Activated naive CD4-positive, alpha-beta T cell treated with anti-CD3 and anti-CD28 coated beads, Interleukin-2, amount 50 U/mL, for 72 hours (primary cell): ENCODE results near the gene MRPL55. TPM values are rescaled to one million over a fixed set of nuclear protein-coding genes. Genes with fewer than 3 reads are reported as not detected.
A peak's percentile ranks its signal among the peaks of the same experiment; 100 is the strongest.

Experiments used
- ATAC-seq, 2 donors: fragments of 150-1000 bp; cut with Tn5 transposase; 2 replicates each; pipeline ENCODE4 v1.10.0; 2021; ENCODE audit warnings: mild to moderate bottlenecking in 2 of 2, moderate library complexity in 2 of 2
- DNase-seq, 2 donors: peaks; one replicate each; pipeline ENCODE4 v3.0.0; 2021 to 2022; ENCODE audit warnings: low spot score in 2 of 2
- H3K27ac Mint-ChIP-seq, 2 donors: one replicate each; pipeline ENCODE4 v1.8.0; 2022; ENCODE audit warnings: mild to moderate bottlenecking in 2 of 2, mixed read lengths in 2 of 2
- H3K36me3 Mint-ChIP-seq, 2 donors: one replicate each; pipeline ENCODE4 v1.8.0; 2022; ENCODE audit warnings: mixed read lengths in 2 of 2
- H3K9me3 Mint-ChIP-seq, 2 donors: one replicate each; pipeline ENCODE4 v1.8.0; 2022; ENCODE audit warnings: mixed read lengths in 2 of 2
- total RNA-seq, 2 donors: library from RNA; stranded (reverse); gene quantifications; one replicate each; pipeline ENCODE4 v1.2.3, GENCODE V29; 2022

MRPL55 gene
- total RNA-seq, 2 donors from 2014 or later = 50.6 to 52.5 TPM

DNA sequence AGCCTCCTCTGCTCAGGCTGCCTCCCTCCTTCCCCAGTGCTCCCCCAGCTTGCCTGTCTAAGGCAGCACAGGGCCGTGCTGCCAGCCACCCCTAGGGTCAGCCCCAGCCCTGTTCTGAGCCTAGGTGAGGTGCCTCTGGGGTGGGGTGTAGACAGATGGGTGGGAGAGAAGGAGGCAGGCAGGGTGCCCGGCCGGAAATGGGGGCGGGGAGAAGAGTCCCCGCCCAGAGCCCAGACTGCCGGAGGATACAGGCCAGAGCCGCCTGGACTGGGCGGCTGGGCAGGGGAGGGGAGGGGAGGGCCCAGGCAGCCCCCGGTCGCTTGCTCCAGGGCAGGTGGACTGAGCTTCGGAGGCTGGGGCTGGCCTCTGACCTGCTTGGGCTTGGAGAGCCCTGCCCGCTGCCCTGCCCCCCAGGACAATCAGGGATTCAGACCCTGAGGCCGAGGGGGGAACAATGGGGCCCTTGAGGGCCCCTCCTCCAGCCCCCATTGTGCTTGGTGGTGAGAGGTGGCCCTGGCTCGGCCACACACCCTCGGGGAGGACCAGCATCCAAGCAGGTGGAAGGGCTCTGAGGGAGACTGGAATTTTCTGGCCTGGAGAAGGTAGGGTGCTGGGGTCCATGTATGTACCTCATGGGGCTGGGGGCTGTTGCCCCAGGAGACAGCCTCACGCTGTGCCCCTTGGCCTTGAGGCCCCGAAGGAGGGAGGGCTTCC lies 40.5 kb upstream of the MRPL55 start, which contains the start of gene GJC2:
Gene GJC2, plus strand, starts transcription at position 525 of the 714 bp plus-strand sequence. CDS start 7,829 bp downstream, outside the sequence.
- no peaks in the 10 kb centered on the region for H3K36me3 Mint-ChIP-seq
- H3K9me3 Mint-ChIP-seq = no peaks in the 10 kb centered on the region
- H3K27ac Mint-ChIP-seq = no peak within 1 kb of the TSS
- ATAC-seq (no peak), DNase-seq (peak in 1 of 2 donors; percentile 50)

GRCh38 chr1:228148935-228149405 lies 39.9 kb upstream of the MRPL55 start:
- ATAC-seq = no peak
- H3K36me3 Mint-ChIP-seq = no peaks in the 10 kb centered on the region
- no peaks in the 10 kb centered on the region for H3K9me3 Mint-ChIP-seq
- H3K27ac Mint-ChIP-seq = no peak overlapping the region
- peak in 1 of 2 donors; percentile 53 for DNase-seq

- no peak for ATAC-seq
- Mint-ChIP-seq H3K9me3 (no peaks in the 10 kb centered on the region), H3K36me3 (no peaks in the 10 kb centered on the region), H3K27ac (no peak overlapping the region)
- peak in 1 of 2 donors; percentile 54 for DNase-seq
These were observed 39.2 kb upstream of the MRPL55 start for GRCh38 chr1:228148196-228148861.

- Mint-ChIP-seq H3K36me3 (no peaks in the 10 kb centered on the region), H3K27ac (no peak overlapping the region), H3K9me3 (no peaks in the 10 kb centered on the region)
- ATAC-seq (no peak), DNase-seq (no peak)
These were observed 38.7 kb upstream of the MRPL55 start for GRCh38 chr1:228147768-228148167.

DNA sequence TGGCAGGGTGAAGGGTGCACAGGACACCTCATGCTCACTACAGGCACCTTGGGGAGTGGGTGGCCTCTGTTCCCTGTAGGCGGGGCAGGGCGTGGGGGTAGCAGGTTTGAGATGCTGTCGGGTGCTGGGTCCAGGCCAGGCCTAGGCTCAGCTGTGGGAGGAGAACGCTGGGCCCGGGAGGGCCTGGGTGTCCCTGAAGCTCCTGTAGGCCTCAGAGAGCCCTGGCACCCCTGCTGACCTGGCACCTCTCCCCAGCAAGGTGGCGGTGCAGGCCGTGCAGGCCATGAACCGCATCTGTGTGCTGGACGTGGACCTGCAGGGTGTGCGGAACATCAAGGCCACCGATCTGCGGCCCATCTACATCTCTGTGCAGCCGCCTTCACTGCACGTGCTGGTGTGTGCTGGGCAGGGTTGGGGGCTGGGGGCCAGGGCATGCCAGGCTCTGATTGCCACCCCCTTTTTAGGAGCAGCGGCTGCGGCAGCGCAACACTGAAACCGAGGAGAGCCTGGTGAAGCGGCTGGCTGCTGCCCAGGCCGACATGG lies 38.1 kb upstream of the MRPL55 start:
- Mint-ChIP-seq H3K36me3 (no peaks in the 10 kb centered on the region), H3K27ac (no peak overlapping the region), H3K9me3 (no peaks in the 10 kb centered on the region)
- no peak for DNase-seq
- no peak for ATAC-seq

GRCh38 chr1:228146417-228147150 lies 37.5 kb upstream of the MRPL55 start:
- ATAC-seq = no peak
- Mint-ChIP-seq H3K9me3 (no peaks in the 10 kb centered on the region), H3K27ac (no peak overlapping the region), H3K36me3 (peaks cover 0 to under 1% of the 10 kb centered on the region in 2 donors)
- DNase-seq = no peak

DNA sequence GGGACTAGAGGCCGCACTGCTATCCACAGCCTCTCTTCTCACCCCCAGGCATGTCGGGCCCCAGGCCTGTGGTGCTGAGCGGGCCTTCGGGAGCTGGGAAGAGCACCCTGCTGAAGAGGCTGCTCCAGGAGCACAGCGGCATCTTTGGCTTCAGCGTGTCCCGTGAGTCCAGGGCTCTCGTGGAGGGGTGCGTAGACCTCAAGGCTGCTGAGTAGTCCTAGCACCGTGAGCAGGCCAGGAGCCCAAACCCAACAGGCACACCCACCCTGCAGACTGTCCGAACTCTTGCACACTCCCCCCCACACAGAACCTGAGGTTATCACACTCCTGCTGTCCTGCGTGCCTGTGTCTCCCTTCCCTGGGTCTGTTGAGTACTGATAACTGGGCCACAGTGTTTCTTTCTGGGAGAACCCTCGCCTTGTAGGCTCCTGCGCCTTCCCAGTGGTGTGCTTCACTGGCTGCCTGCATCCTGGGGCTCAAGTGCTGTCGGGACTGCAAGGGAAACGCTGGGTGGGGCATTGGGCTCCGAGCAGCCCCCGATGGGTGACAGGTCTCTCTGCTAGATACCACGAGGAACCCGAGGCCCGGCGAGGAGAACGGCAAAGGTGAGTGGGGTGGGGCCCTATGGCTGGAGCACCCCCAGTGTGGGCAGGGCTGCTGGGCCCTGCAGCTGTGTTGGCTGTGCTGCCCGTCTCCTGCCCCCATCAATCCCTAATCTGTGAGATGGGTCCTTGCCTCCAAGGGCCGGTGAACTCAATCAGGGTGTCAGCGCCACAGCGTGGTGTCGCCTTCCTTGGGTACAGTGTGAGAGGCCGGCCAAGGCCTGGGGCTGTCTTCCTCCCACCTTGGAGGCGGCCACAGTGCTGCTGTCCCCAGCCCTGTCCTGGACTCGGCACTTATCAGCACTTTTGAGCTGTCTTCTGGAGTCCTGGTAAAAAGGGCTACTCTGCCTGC lies 36.6 kb upstream of the MRPL55 start:
- H3K9me3 Mint-ChIP-seq = no peaks in the 10 kb centered on the region
- DNase-seq (peak in 1 of 2 donors; percentile 50), ATAC-seq (no peak)
- peaks cover 8% of the 10 kb centered on the region in 2 donors for H3K36me3 Mint-ChIP-seq
- no peak overlapping the region for H3K27ac Mint-ChIP-seq

DNA sequence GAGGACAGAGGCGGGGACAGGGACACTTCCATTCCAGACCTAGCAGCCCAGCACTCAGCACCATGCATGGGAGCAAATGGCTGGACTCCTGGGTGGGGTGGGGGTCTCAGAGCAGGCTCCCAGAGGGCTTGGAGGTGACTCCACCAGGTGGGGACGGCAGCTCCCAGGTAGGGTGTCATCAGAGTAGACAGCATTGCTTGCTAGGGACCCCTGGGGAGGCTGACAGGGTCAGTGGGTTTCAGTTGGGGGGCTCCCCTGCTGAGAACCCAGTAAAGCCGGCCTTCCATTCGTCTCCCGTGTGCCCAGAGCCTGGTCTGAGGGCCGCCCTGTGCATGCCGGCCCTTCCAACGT lies 35.9 kb upstream of the MRPL55 start:
- DNase-seq = no peak
- H3K9me3 Mint-ChIP-seq = no peaks in the 10 kb centered on the region
- peak overlapping the region in 1 of 2 donors; percentile 60 for H3K27ac Mint-ChIP-seq
- H3K36me3 Mint-ChIP-seq = peaks cover 9 to 11% of the 10 kb centered on the region in 2 donors
- ATAC-seq = no peak

DNA sequence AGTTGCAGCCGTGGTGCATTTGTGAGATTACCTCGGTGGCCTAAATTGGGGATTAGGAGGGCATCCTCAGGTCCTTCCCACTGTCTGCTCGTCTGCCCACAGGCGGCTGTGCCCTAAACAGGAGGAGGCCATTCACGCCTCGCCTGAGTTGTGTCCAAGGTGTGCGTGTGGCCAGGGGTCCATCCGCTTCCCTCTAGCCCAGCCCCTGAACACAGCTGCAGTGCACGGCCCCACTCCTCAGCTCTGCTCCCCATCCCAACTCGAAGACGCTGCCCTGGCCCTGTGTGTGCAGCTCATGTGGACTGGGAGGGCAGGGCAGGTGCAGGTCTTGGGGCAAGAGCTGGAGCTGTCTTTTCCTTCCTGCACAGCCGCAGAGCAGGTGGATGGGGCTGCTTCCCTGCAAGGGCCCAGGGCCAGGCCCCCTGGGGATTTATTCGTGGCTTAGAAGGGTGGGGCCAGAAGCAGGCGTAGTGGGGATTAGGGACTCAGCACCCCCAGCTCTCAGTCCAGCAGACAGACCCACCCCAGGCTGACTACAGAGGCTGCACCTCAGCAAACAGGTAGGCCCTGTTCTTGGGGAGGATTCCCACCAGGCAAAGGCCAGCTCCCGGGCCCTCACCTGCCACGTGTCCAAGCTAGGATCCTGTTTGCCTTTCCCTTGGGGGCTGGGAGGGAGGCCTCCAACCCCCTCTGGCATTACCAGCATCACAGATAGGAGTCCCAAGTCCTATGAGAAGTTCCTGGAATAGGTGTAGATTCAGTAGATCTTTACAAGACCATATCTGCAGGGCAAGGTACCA lies 35.3 kb upstream of the MRPL55 start:
- Mint-ChIP-seq H3K27ac (peak overlapping the region in 1 of 2 donors; percentile 60), H3K36me3 (peaks cover 9 to 11% of the 10 kb centered on the region in 2 donors), H3K9me3 (no peaks in the 10 kb centered on the region)
- DNase-seq (peak in 1 of 2 donors; percentile 52), ATAC-seq (no peak)

DNA sequence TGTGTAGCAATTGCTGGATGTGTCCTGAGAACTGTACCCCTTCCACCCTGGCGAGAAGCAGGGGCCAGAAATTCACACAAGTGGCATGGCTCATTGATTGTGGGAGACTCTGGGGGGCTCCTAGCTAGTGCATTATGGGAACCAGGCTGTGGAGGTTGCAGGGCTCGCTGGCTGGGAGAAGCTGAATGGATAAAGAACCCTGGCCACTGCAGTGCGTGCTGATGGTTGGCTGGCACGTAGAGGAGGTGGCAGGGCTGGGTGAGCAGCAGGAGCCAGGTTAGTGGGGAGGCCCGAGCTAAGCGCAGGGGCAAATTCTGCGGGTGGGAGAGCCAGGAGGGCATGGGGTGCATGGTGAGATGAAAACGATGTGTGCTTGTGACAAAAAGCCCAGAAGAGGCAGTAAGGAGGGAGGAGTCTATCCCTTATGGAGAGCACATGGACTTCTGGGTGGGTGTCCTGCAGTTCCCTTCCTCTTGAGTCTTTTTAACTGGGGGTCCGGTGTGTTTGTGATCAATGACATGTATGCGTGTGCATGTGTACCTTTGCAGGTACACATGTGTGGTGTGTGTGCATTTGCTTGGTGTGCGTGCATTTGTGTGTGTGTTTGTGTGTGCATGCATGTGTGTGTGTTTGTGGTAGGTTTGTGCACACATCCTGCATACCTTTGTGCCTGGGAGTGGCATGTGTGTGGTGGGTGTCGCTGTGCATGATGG lies 34.5 kb upstream of the MRPL55 start:
- DNase-seq = no peak
- Mint-ChIP-seq H3K9me3 (no peaks in the 10 kb centered on the region), H3K36me3 (peaks cover 9 to 11% of the 10 kb centered on the region in 2 donors), H3K27ac (peak overlapping the region; percentile 60 to 95)
- ATAC-seq = no peak

GRCh38 chr1:228142701-228143136 lies 33.6 kb upstream of the MRPL55 start:
- ATAC-seq (no peak), DNase-seq (no peak)
- peak overlapping the region; percentile 39 to 95 for H3K27ac Mint-ChIP-seq
- H3K9me3 Mint-ChIP-seq = no peaks in the 10 kb centered on the region
- H3K36me3 Mint-ChIP-seq = peaks cover 9 to 11% of the 10 kb centered on the region in 2 donors

- Mint-ChIP-seq H3K9me3 (no peaks in the 10 kb centered on the region), H3K27ac (peak overlapping the region; percentile 39 to 95), H3K36me3 (peaks cover 9 to 11% of the 10 kb centered on the region in 2 donors)
- DNase-seq (peak in 1 of 2 donors; percentile 54), ATAC-seq (no peak)
These were observed 33.1 kb upstream of the MRPL55 start for GRCh38 chr1:228142155-228142691.

DNA sequence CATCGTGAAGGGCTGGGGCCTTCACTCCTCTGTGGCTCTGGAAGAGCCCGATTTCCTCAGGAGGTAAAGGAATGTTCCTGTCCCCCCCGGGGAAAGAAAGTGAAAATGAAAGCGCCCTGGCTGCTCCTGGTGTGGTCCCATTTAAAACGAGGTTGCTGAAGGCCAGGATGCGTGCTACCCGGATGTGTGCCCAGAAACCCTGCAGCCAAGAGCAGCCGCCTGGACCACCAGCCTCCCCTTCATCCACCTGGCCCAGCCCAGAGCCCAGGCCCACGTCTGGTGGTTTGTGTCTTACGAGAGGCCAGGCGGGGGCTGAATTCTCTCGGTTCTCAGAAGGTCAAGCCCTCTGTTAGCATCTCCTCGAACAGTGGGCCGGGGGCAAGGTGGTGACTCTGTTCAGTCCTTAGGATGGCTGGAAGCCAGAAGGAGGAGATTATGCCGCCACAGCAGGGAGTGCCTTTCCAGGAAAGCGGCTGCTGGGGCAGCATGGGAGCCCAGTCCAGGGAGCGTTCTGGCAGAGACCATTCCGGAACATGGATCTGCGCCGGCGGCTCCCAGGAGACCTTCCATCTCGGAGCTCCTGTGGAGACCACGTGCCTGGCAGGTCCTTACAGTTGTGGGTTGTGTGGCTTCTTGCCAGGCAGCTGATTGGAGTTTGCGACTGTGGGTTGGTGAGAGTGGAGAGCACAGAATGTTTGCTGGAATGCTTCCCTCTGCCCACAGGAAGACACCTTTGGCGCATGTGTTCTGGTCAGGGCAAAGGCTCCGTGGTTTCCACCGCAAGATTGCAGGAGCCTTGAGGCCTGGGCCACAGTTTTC lies 32.3 kb upstream of the MRPL55 start:
- no peak for ATAC-seq
- Mint-ChIP-seq H3K9me3 (no peaks in the 10 kb centered on the region), H3K36me3 (peaks cover 9 to 11% of the 10 kb centered on the region in 2 donors), H3K27ac (peak overlapping the region; percentile 95 to 97)
- peak in 1 of 2 donors; percentile 64 for DNase-seq
